H9 (cell line): Measurements from ENCODE around the gene OVOL1. TPM values are rescaled to one million over a fixed set of nuclear protein-coding genes. Genes with fewer than 3 reads are reported as not detected.

ENCODE experiments used
- DNase-seq: peaks from one replicate; pipeline ENCODE4 v3.0.0-alpha.2; 2017
- H2AFZ ChIP-seq: one replicate; pipeline ENCODE4 v1.6.1; 2013; ENCODE audit warnings: mild to moderate bottlenecking, low read length, control low read depth, moderate library complexity
- H2AK5ac ChIP-seq: 2 replicates; pipeline ENCODE4 v1.6.1; 2013; ENCODE audit warnings: low read length, control low read depth, mixed read lengths; ENCODE audit not compliant: insufficient read length
- H2BK120ac ChIP-seq: one replicate; pipeline ENCODE4 v1.6.1; 2013; ENCODE audit warnings: low read depth, mild to moderate bottlenecking, low read length, control low read depth, inconsistent platforms; ENCODE audit not compliant: poor library complexity, severe bottlenecking
- H2BK12ac ChIP-seq: 2 replicates; pipeline ENCODE4 v1.6.1; 2013; ENCODE audit warnings: low read length, control low read depth, mixed read lengths, low read depth; ENCODE audit not compliant: insufficient read length
- H2BK15ac ChIP-seq: 2 replicates; pipeline ENCODE4 v1.6.1; 2013; ENCODE audit warnings: low read depth, low read length, control low read depth
- H2BK20ac ChIP-seq: one replicate; pipeline ENCODE4 v1.6.1; 2013; ENCODE audit warnings: low read depth, mild to moderate bottlenecking, low read length, control low read depth, inconsistent platforms; ENCODE audit not compliant: poor library complexity, severe bottlenecking
- H2BK5ac ChIP-seq: 2 replicates; pipeline ENCODE4 v1.6.1; 2013; ENCODE audit warnings: low read length, control low read depth, mixed read lengths; ENCODE audit not compliant: insufficient read length
- H3K14ac ChIP-seq: 2 replicates; pipeline ENCODE4 v1.6.1; 2013; ENCODE audit warnings: low read length, control low read depth; ENCODE audit not compliant: insufficient read depth
- H3K18ac ChIP-seq: 2 replicates; pipeline ENCODE4 v1.6.1; 2013; ENCODE audit warnings: low read depth, mild to moderate bottlenecking, mixed read lengths, low read length, control low read depth; ENCODE audit not compliant: insufficient read length
- H3K23ac ChIP-seq: 2 replicates; pipeline ENCODE4 v1.6.1; 2013; ENCODE audit warnings: low read length, control low read depth, mixed read lengths, low read depth; ENCODE audit not compliant: insufficient read length
- H3K23me2 ChIP-seq: 2 replicates; pipeline ENCODE4 v1.6.1; 2013; ENCODE audit warnings: low read depth, mild to moderate bottlenecking, mixed read lengths, low read length, control low read depth; ENCODE audit not compliant: insufficient read length, poor library complexity, severe bottlenecking
- H3K27ac ChIP-seq: 2 replicates; pipeline ENCODE4 v1.5.1; 2013; ENCODE audit warnings: low read length, control low read depth, mixed read lengths, low read depth; ENCODE audit not compliant: insufficient read length
- H3K27me3 ChIP-seq: 2 replicates; pipeline ENCODE4 v1.6.1; 2013; ENCODE audit warnings: low read length, control low read depth, inconsistent platforms; ENCODE audit not compliant: insufficient read depth
- H3K4ac ChIP-seq: 2 replicates; pipeline ENCODE4 v1.6.1; 2013; ENCODE audit warnings: low read depth, mild to moderate bottlenecking, control low read depth, inconsistent platforms, low read length, moderate library complexity
- H3K4me1 ChIP-seq: 2 replicates; pipeline ENCODE4 v1.6.1; 2013; ENCODE audit warnings: low read length, control low read depth, inconsistent platforms; ENCODE audit not compliant: insufficient read depth
- H3K4me2 ChIP-seq: 2 replicates; pipeline ENCODE4 v1.6.1; 2013; ENCODE audit warnings: low read length, control low read depth, mixed read lengths; ENCODE audit not compliant: insufficient read length, insufficient read depth
- H3K56ac ChIP-seq: 2 replicates; pipeline ENCODE4 v1.6.1; 2013; ENCODE audit warnings: low read depth, mild to moderate bottlenecking, mixed read lengths, low read length, control low read depth; ENCODE audit not compliant: insufficient read length
- H3K79me1 ChIP-seq: 2 replicates; pipeline ENCODE4 v1.6.1; 2013; ENCODE audit warnings: low read depth, mild to moderate bottlenecking, moderate library complexity, low read length, control low read depth, inconsistent platforms; ENCODE audit not compliant: insufficient read depth, poor library complexity, severe bottlenecking
- H3K79me2 ChIP-seq: 2 replicates; pipeline ENCODE4 v1.6.1; 2013; ENCODE audit warnings: low read length, control low read depth, inconsistent platforms; ENCODE audit not compliant: insufficient read depth
- H3K9ac ChIP-seq: 2 replicates; pipeline ENCODE4 v1.6.1; 2013; ENCODE audit warnings: low read length, control low read depth, mixed read lengths; ENCODE audit not compliant: insufficient read length; ENCODE audit errors: extremely low read depth
- H3K9me3 ChIP-seq: one replicate; pipeline ENCODE4 v1.6.1; 2013; ENCODE audit warnings: low read depth, low read length, inconsistent platforms; ENCODE audit not compliant: control insufficient read depth
- H3T11ph ChIP-seq: one replicate; pipeline ENCODE4 v1.6.1; 2013; ENCODE audit warnings: mild to moderate bottlenecking, low read length, control low read depth, inconsistent platforms
- H4K20me1 ChIP-seq: one replicate; pipeline ENCODE4 v1.6.1; 2013; ENCODE audit not compliant: control insufficient read depth, insufficient read length, insufficient read depth
- H4K5ac ChIP-seq: 2 replicates; pipeline ENCODE4 v1.6.1; 2013; ENCODE audit warnings: low read depth, mild to moderate bottlenecking, mixed read lengths, low read length, control low read depth; ENCODE audit not compliant: insufficient read length
- H4K8ac ChIP-seq: replicated peaks from 2 replicates; pipeline ENCODE4 v1.6.1; 2013; ENCODE audit warnings: low read length, control low read depth, mixed read lengths, low read depth; ENCODE audit not compliant: insufficient read length
- H4K91ac ChIP-seq: 2 replicates; pipeline ENCODE4 v1.6.1; 2013; ENCODE audit warnings: low read depth, mild to moderate bottlenecking, moderate library complexity, mixed read lengths, low read length, control low read depth; ENCODE audit not compliant: insufficient read length
- H3K27ac Mint-ChIP-seq, 3 experiments: 2 replicates in 2 of 3; 3 replicates in 1 of 3; pipeline ENCODE4 v1.8.0; 2020 to 2021; ENCODE audit warnings: mixed read lengths in 3 of 3, mild to moderate bottlenecking in 1 of 3, moderate library complexity in 1 of 3
- H3K27me3 Mint-ChIP-seq: 2 replicates; pipeline ENCODE4 v1.8.0; 2021; ENCODE audit warnings: low read depth, mild to moderate bottlenecking, moderate library complexity, mixed read lengths
- H3K36me3 Mint-ChIP-seq, 3 experiments: 2 replicates in 2 of 3; 3 replicates in 1 of 3; pipeline ENCODE4 v1.8.0; 2020 to 2021; ENCODE audit warnings: low read depth in 3 of 3, mixed read lengths in 3 of 3; ENCODE audit not compliant: insufficient read depth in 1 of 3
- H3K4me1 Mint-ChIP-seq, 2 experiments: 2 replicates each; pipeline ENCODE4 v1.8.0; 2020; ENCODE audit warnings: mixed read lengths in 2 of 2
- H3K4me3 Mint-ChIP-seq, 2 experiments: 2 replicates in 1 of 2; 3 replicates in 1 of 2; pipeline ENCODE4 v1.8.0; 2020 to 2021; ENCODE audit warnings: mild to moderate bottlenecking in 2 of 2, mixed read lengths in 2 of 2, moderate library complexity in 1 of 2
- H3K9me3 Mint-ChIP-seq, 2 experiments: 2 replicates in 1 of 2; 3 replicates in 1 of 2; pipeline ENCODE4 v1.8.0; 2020; ENCODE audit warnings: mild to moderate bottlenecking in 2 of 2, mixed read lengths in 2 of 2, moderate library complexity in 1 of 2
- WGBS: extraction: QIAGEN DNeasy Blood & Tissue Kit; methylation state at CpG from one replicate; pipeline ENCODE4 v1.1.7; 2013; ENCODE audit warnings: missing lambda C conversion rate, low lambda C conversion rate, mixed read lengths; ENCODE audit not compliant: insufficient read length; ENCODE audit errors: extremely low coverage; 5-methylcytosine and 5-hydroxymethylcytosine counted together
- total RNA-seq: library from RNA; stranded (reverse); gene quantifications from 2 replicates; pipeline ENCODE4 v1.2.1, GENCODE V29; 2021
- TF ChIP-seq, protein P1 (sequence below): fragments of 200-600 bp; sonication (generic); conservative IDR thresholded peaks from 3 replicates; pipeline ENCODE4 v1.8.0; 2021; ENCODE audit warnings: antibody characterized with exemption, mild to moderate bottlenecking

Gene OVOL1
- total RNA-seq, 1 experiment from 2014 or later = 5.1 TPM

DNA sequence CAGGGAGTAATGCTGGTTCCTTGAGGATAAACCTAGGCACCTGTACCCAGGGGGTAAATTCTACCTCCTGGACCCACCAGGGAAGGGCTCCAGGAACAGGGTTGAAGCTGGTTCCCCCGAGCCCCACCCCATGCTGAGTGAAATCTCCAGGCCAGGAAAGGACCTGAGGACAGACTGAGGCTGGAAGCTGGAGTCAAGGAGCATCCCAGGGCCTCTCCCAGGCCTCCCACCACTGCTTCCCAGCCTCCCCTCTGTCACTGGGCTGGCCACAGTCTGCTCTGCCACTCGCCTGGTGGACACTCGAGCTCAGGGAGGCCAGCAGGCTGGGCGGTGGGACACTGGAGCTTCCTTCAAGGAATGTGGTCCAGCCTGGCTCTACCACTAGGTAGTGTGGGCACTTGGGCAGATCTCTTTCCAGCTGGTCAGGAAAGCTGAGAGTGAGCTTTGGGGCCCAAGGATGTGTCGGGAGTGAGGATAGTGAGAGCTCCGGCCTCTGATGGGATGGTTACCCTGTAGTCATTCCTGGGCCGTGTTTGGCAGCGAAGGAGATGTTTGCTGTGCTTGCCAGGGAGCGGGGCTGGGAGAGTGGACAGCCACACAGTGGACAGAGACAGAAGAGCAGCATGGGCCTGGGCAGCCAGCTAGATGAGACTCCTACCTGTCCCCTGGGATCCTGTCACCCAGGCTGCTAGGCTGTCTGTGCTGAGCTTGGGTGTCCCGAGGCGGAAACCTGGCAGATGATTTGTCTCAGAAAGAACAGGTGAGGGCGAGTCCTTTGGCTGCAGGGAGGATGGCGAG, 3.4 kb downstream of the OVOL1 start:
- TF ChIP-seq, protein P1, sequence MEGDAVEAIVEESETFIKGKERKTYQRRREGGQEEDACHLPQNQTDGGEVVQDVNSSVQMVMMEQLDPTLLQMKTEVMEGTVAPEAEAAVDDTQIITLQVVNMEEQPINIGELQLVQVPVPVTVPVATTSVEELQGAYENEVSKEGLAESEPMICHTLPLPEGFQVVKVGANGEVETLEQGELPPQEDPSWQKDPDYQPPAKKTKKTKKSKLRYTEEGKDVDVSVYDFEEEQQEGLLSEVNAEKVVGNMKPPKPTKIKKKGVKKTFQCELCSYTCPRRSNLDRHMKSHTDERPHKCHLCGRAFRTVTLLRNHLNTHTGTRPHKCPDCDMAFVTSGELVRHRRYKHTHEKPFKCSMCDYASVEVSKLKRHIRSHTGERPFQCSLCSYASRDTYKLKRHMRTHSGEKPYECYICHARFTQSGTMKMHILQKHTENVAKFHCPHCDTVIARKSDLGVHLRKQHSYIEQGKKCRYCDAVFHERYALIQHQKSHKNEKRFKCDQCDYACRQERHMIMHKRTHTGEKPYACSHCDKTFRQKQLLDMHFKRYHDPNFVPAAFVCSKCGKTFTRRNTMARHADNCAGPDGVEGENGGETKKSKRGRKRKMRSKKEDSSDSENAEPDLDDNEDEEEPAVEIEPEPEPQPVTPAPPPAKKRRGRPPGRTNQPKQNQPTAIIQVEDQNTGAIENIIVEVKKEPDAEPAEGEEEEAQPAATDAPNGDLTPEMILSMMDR = no peak
- Histone ChIP-seq H3K27ac (no peak overlapping the region), H2BK120ac (no peak overlapping the region), H2AFZ (no peak overlapping the region), H4K91ac (no peak overlapping the region), H3K9ac (no peak overlapping the region), H3K27me3 (peaks cover 15% of the 10 kb centered on the region; the same call in 1 of the 2 replicates), H3K14ac (no peak overlapping the region), H3K79me2 (no peaks in the 10 kb centered on the region), H2BK5ac (no peak overlapping the region), H4K8ac (no peak overlapping the region), H2AK5ac (no peak overlapping the region), H3K4me1 (peaks cover 4% of the 10 kb centered on the region; the same call in 1 of the 2 replicates), H2BK20ac (no peak overlapping the region), H3K4ac (no peak overlapping the region), H3K4me2 (no peak overlapping the region), H3K9me3 (no peaks in the 10 kb centered on the region), H3K79me1 (no peaks in the 10 kb centered on the region), H3T11ph (no peak overlapping the region), H4K20me1 (no peaks in the 10 kb centered on the region), H4K5ac (no peak overlapping the region), H3K23ac (no peak overlapping the region), H3K23me2 (peaks cover 9% of the 10 kb centered on the region), H2BK15ac (no peak overlapping the region), H3K18ac (no peak overlapping the region), H2BK12ac (no peak overlapping the region), H3K56ac (no peak overlapping the region)
- WGBS = no CpG with 5 or more reads among the region's 13 CpGs
- Mint-ChIP-seq H3K27ac (no peak overlapping the region; a peak in 1 of 7 replicates), H3K4me1 (peaks cover 39 to 42% of the 10 kb centered on the region in 2 experiments), H3K9me3 (no peaks in the 10 kb centered on the region; a peak in 1 of 5 replicates), H3K36me3 (peaks cover 0 to 5% (median 2%) of the 10 kb centered on the region in 3 experiments; a peak in 2 of 7 replicates), H3K4me3 (0 out of 5 replicates have a peak overlapping the region, but pooled peaks of 1 of the 2 experiments have one; percentile 40), H3K27me3 (peaks cover 42% of the 10 kb centered on the region)
- peak; percentile 26 for DNase-seq
